HL-60 (cell line): Measurements from ENCODE around the gene ERVK3-1.

Experiments used
- DNase-seq, 2 experiments: peaks; one replicate each; pipeline ENCODE4 v3.0.0-alpha.2; 2010 to 2020; ENCODE audit warnings: low read depth in 1 of 2, low spot score in 1 of 2
- H3K27ac ChIP-seq: fragments of 250-450 bp; sonication (Bioruptor Pico); replicated peaks from 2 replicates; pipeline ENCODE4 v1.5.1; 2020; ENCODE audit warnings: mild to moderate bottlenecking, moderate library complexity
- H3K27me3 ChIP-seq: fragments of 250-450 bp; sonication (Bioruptor Pico); 2 replicates; pipeline ENCODE4 v1.5.1; 2021; ENCODE audit warnings: mild to moderate bottlenecking, moderate library complexity; ENCODE audit not compliant: insufficient read depth, poor library complexity, severe bottlenecking
- H3K4me3 ChIP-seq: replicated peaks from 2 replicates; pipeline ENCODE4 v1.5.1; 2011; ENCODE audit warnings: mild to moderate bottlenecking, control low read depth, low read length; ENCODE audit not compliant: insufficient read depth
- CTCF ChIP-seq: IDR thresholded peaks from one replicate; pipeline ENCODE4 v1.5.1; 2011; ENCODE audit warnings: low read length, control low read depth, inconsistent platforms; ENCODE audit not compliant: insufficient read depth
- GABPA ChIP-seq: IDR thresholded peaks from 2 replicates; pipeline ENCODE4 v1.6.1; 2012; ENCODE audit warnings: low read depth
- POLR2AphosphoS5 ChIP-seq: IDR thresholded peaks from 2 replicates; pipeline ENCODE4 v1.6.1; 2012; ENCODE audit warnings: low read depth
- REST ChIP-seq: IDR thresholded peaks from 2 replicates; pipeline ENCODE4 v1.6.1; 2012; ENCODE audit warnings: low read depth; ENCODE audit not compliant: insufficient replicate concordance
- SPI1 ChIP-seq: IDR thresholded peaks from 2 replicates; pipeline ENCODE4 v1.6.1; 2012; ENCODE audit warnings: low read depth, mild to moderate bottlenecking, borderline replicate concordance

Gene ERVK3-1

GRCh38 chr19:58353717-58354477 is 48.7 kb downstream of the ERVK3-1 start:
- no peaks in the 10 kb centered on the region for H3K27me3 ChIP-seq
- no peak for DNase-seq
- no peak overlapping the region for H3K27ac ChIP-seq
- TF ChIP-seq CTCF (no peak), SPI1 (no peak), POLR2AphosphoS5 (no peak), REST (no peak), GABPA (no peak)
- no peak overlapping the region for H3K4me3 ChIP-seq

DNA sequence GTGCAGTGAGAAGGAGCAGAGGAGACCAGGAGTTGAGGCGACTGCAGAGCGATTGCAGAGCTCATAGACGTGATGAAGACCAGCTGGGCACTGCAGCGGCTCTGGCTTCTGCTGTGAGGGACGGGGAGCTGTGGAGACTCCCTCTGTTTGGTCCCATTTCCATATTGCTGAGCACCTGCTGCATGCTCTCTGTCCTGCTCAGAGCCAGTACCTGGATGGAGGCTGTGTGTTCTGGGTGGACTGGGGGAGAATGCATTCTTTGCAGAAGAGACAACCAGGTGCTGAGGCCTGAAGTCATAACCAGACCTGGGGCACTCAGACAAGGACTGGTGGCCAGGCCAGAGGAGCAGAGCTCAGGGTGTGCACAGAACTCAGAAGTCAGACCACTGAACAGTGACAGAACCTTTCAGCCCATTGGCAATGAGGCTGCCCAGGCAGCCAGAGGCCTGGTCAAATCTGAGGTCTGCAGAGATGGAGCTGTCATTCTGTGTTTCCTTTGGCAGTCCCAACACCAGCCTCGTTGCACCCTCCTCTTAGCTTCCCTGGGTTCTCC is 49.4 kb downstream of the ERVK3-1 start:
- H3K27me3 ChIP-seq, result no peaks in the 10 kb centered on the region
- no peak for DNase-seq
- H3K27ac ChIP-seq, result no peak overlapping the region
- no peak overlapping the region for H3K4me3 ChIP-seq
- TF ChIP-seq POLR2AphosphoS5 (no peak), REST (no peak), SPI1 (no peak), CTCF (no peak), GABPA (no peak)

GRCh38 chr19:58355215-58355796 is 50.1 kb downstream of the ERVK3-1 start:
- H3K27me3 ChIP-seq, result no peaks in the 10 kb centered on the region
- TF ChIP-seq GABPA (no peak), POLR2AphosphoS5 (no peak), REST (no peak), SPI1 (no peak), CTCF (no peak)
- DNase-seq, result no peak
- H3K4me3 ChIP-seq, result no peak overlapping the region
- H3K27ac ChIP-seq, result no peak overlapping the region
